ENCODE data around the gene INPP5D.

The INPP5D gene

DNA sequence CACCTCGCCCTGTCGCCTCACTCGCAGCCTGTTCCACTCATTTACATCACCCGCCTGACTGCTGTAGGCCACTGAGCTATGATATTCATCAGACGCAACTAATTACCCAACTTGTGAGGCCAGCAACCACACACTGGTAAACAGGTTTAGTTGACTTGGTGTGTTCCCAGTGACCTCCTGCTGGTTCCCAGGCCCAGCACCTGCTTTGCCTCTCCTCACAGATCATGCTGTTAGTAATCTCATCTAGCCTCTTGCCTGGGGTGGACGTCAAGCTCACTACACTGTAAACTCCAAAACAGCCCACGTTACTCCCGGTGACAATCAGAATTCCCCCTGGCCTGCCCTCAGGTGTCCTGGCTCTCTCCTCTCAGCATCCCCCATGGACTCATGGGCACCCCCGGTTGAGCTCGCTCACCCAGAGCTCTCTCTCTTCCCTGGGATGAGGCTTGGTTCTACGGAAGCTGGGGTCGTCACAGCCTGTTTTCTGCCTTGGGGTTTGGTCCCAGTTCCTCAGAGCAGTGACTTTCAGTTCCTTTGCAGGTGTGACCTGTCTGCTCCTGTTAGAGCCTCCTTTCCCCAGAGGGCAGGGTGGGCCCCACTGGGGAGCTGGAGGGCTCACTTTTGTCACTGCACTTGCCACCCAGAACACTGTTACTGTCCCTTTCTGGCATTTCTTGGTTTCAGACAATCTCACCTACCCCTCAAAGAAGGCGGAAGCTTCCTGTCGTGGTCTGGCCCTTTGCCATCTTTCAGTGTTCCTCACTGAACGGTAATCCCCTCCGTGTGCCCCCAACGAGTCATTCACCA is 40.3 kb downstream of the INPP5D start:
- no peaks in the 10 kb centered on the region for H3K27me3 ChIP-seq (ENCODE audit: insufficient read depth, low read depth, severe bottlenecking)
- H3K9me3 ChIP-seq (ENCODE audit: severe bottlenecking), result no peaks in the 10 kb centered on the region
- no peak overlapping the region for H3K27ac ChIP-seq
- TF ChIP-seq, protein P1, sequence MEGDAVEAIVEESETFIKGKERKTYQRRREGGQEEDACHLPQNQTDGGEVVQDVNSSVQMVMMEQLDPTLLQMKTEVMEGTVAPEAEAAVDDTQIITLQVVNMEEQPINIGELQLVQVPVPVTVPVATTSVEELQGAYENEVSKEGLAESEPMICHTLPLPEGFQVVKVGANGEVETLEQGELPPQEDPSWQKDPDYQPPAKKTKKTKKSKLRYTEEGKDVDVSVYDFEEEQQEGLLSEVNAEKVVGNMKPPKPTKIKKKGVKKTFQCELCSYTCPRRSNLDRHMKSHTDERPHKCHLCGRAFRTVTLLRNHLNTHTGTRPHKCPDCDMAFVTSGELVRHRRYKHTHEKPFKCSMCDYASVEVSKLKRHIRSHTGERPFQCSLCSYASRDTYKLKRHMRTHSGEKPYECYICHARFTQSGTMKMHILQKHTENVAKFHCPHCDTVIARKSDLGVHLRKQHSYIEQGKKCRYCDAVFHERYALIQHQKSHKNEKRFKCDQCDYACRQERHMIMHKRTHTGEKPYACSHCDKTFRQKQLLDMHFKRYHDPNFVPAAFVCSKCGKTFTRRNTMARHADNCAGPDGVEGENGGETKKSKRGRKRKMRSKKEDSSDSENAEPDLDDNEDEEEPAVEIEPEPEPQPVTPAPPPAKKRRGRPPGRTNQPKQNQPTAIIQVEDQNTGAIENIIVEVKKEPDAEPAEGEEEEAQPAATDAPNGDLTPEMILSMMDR (IDR thresholded peaks at IDR 0.05; ENCODE audit: low read depth, low read length), result no peak
- no peak for DNase-seq
- H3K36me3 ChIP-seq, result no peaks in the 10 kb centered on the region
- no peak overlapping the region for H3K4me3 ChIP-seq (ENCODE audit: low read depth, low read length)

DNA sequence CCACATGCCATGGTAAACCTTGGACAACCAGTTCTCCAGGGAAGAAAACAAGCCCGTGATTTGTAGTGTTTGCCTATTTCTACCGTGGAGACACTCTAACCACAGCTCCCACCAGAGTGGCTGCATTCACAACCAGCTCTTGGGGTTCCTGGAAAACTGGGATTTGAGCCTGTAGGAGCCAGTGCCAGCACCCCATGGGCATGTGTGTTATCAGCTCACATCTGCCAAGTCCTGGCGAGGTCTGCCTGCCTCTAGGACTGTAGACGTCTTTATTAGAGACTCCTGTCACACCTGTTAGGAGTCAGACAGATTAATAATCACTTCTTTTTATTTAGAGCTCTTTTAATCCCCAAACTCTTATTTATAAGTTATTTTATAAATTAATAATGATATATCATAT is 41.0 kb downstream of the INPP5D start:
- no peak overlapping the region for H3K27ac ChIP-seq
- no peak overlapping the region for H3K4me3 ChIP-seq (ENCODE audit: low read depth, low read length)
- H3K36me3 ChIP-seq, result no peaks in the 10 kb centered on the region
- TF ChIP-seq, protein P1 (IDR thresholded peaks at IDR 0.05; ENCODE audit: low read depth, low read length), result no peak
- DNase-seq, result no peak
- H3K27me3 ChIP-seq (ENCODE audit: insufficient read depth, low read depth, severe bottlenecking), result no peaks in the 10 kb centered on the region
- no peaks in the 10 kb centered on the region for H3K9me3 ChIP-seq (ENCODE audit: severe bottlenecking)

DNA sequence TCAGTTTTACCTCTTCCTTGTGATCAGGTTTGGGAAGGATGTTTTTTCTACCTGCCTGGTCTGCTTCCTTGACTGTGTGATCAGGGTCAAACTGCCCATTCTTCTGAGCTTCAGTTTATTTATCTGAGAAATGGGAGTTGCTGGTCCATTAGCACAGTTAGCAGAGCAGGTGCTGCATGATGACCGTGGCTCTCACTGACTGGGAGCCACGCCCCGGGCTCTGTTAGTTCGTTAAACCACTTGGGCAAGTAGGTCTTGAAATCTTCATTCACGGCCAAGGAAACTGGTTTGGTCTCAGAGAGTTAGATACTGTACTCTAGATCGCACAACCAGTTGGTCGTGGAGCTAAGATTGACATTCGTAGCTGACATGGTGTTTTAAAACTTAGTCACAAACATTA is 41.7 kb downstream of the INPP5D start:
- TF ChIP-seq, protein P1 (IDR thresholded peaks at IDR 0.05; ENCODE audit: low read depth, low read length), result no peak
- no peak overlapping the region for H3K27ac ChIP-seq
- no peaks in the 10 kb centered on the region for H3K36me3 ChIP-seq

DNA sequence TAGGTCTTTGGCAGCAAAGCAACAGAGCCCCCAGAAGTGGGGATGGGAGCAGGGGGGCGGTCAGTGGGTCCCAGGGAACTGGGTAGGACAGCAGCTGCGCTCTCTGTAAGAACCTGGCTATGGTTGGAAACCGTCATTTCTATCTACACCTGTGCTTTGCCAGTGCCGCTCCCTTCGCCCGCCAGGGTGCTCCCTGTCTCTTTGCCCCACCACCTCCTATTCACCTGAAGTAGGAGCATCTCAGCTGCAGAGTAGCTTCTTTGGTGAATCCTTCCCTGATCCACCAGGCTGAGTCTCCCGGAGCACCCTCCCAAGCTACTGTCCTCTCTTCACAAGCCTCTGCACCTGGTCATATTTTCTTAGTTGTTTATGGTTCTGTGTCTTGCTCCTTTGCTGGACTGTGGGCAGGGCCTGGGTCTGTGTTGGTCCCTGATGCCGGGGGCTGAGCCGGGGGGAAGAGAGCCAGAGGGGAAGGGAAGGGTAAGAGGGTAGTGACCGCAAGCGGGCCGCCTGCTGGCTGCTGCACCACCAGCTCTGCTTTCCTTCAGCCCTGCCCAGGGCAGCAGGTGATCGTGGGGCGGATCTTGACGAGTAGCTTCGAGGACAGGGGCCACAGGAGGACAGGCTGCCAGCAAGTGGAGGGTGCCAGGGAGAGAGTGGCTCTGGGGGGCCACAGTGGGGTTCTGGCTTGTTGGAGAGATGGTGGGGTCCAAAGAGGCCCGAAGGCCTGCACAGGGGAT is 45.2 kb downstream of the INPP5D start:
- Histone ChIP-seq H3K36me3 (no peaks in the 10 kb centered on the region), H3K27me3 (ENCODE audit: insufficient read depth, low read depth, severe bottlenecking) (no peaks in the 10 kb centered on the region), H3K27ac (no peak overlapping the region), H3K4me3 (ENCODE audit: low read depth, low read length) (no peak overlapping the region), H3K9me3 (ENCODE audit: severe bottlenecking) (no peaks in the 10 kb centered on the region)
- TF ChIP-seq, protein P1 (IDR thresholded peaks at IDR 0.05; ENCODE audit: low read depth, low read length), result no peak
- no peak for DNase-seq

More for the DNA sequence above, 41.7 kb downstream of the INPP5D start:
- DNase-seq, result no peak
- Histone ChIP-seq H3K9me3 (ENCODE audit: severe bottlenecking) (no peaks in the 10 kb centered on the region), H3K27me3 (ENCODE audit: insufficient read depth, low read depth, severe bottlenecking) (no peaks in the 10 kb centered on the region), H3K4me3 (ENCODE audit: low read depth, low read length) (no peak overlapping the region)

DNA sequence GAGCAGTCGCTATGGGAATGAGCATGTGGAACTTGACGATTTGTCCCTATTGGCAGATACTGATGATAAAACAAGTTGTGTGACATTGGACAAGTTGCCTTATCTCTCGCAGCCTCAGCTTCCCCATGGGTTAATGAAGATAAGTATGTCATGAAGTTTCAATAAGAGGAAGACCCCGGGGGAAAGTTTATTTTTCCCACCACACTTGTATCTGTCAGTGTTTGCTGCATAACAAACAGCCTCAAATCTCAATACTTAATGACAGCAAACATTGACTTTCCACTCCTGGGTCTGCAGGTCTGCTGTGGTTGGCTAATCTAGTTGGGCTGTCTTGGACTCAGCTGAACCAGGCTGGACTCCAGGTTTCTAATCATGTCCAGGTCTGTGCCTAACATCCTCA is 45.8 kb downstream of the INPP5D start:
- Histone ChIP-seq H3K9me3 (ENCODE audit: severe bottlenecking) (no peaks in the 10 kb centered on the region), H3K27ac (no peak overlapping the region), H3K36me3 (no peaks in the 10 kb centered on the region)

More for the DNA sequence above, 45.8 kb downstream of the INPP5D start:
- TF ChIP-seq, protein P1 (IDR thresholded peaks at IDR 0.05; ENCODE audit: low read depth, low read length), result no peak
- Histone ChIP-seq H3K4me3 (ENCODE audit: low read depth, low read length) (no peak overlapping the region), H3K27me3 (ENCODE audit: insufficient read depth, low read depth, severe bottlenecking) (no peaks in the 10 kb centered on the region)
- no peak for DNase-seq

All from WERI-Rb-1 (cell line).